RWPE2 (cell line): ENCODE results near the gene RSPH4A.
A peak's percentile ranks its signal among the peaks of the same experiment; 100 is the strongest.

Source experiments
- ATAC-seq: fragments of 200-7000 bp; cut with Tn5 transposase; 3 replicates; pipeline ENCODE4 v1.9.1; 2021; ENCODE audit warnings: low read depth
- DNase-seq: peaks from one replicate; pipeline ENCODE4 v3.0.0-alpha.2; 2020; ENCODE audit warnings: low spot score
- H3K27ac ChIP-seq: fragments of 450-650 bp; 2 replicates; pipeline ENCODE4 v1.5.1; 2017; ENCODE audit warnings: mild to moderate bottlenecking; ENCODE audit not compliant: poor library complexity, severe bottlenecking
- H3K27me3 ChIP-seq: fragments of 250-450 bp; sonication (Bioruptor Pico); 2 replicates; pipeline ENCODE4 v1.5.1; 2021; ENCODE audit warnings: mild to moderate bottlenecking, moderate library complexity; ENCODE audit not compliant: insufficient read depth, poor library complexity, severe bottlenecking
- H3K36me3 ChIP-seq: fragments of 250-450 bp; sonication (Bioruptor Pico); 2 replicates; pipeline ENCODE4 v1.5.1; 2020; ENCODE audit warnings: low read depth, mild to moderate bottlenecking, moderate library complexity
- H3K4me1 ChIP-seq: fragments of 250-450 bp; sonication (Bioruptor Pico); 2 replicates; pipeline ENCODE4 v1.5.1; 2021; ENCODE audit warnings: mild to moderate bottlenecking, moderate library complexity; ENCODE audit not compliant: insufficient read depth, poor library complexity, severe bottlenecking
- H3K4me3 ChIP-seq: fragments of 250-450 bp; sonication (Bioruptor Pico); 2 replicates; pipeline ENCODE4 v1.5.1; 2021; ENCODE audit warnings: mild to moderate bottlenecking, moderate library complexity; ENCODE audit not compliant: severe bottlenecking
- H3K9me3 ChIP-seq: fragments of 250-450 bp; sonication (Bioruptor Pico); 2 replicates; pipeline ENCODE4 v1.5.1; 2021; ENCODE audit warnings: mild to moderate bottlenecking, moderate library complexity; ENCODE audit not compliant: severe bottlenecking
- TF ChIP-seq, protein P1 (sequence below): fragments of 450-650 bp; IDR thresholded peaks from one replicate; pipeline ENCODE4 v1.5.1; 2017; ENCODE audit warnings: mild to moderate bottlenecking, moderate library complexity; ENCODE audit not compliant: poor library complexity, severe bottlenecking

RSPH4A gene

GRCh38 chr6:116579143-116579542, 37.1 kb upstream of the RSPH4A start:
- Histone ChIP-seq H3K4me1 (no peaks in the 10 kb centered on the region), H3K36me3 (peaks cover 81% of the 10 kb centered on the region), H3K27ac (no peak overlapping the region), H3K9me3 (no peaks in the 10 kb centered on the region), H3K4me3 (no peak overlapping the region), H3K27me3 (no peaks in the 10 kb centered on the region)
- no peak for ATAC-seq
- DNase-seq = no peak
- TF ChIP-seq, protein P1, sequence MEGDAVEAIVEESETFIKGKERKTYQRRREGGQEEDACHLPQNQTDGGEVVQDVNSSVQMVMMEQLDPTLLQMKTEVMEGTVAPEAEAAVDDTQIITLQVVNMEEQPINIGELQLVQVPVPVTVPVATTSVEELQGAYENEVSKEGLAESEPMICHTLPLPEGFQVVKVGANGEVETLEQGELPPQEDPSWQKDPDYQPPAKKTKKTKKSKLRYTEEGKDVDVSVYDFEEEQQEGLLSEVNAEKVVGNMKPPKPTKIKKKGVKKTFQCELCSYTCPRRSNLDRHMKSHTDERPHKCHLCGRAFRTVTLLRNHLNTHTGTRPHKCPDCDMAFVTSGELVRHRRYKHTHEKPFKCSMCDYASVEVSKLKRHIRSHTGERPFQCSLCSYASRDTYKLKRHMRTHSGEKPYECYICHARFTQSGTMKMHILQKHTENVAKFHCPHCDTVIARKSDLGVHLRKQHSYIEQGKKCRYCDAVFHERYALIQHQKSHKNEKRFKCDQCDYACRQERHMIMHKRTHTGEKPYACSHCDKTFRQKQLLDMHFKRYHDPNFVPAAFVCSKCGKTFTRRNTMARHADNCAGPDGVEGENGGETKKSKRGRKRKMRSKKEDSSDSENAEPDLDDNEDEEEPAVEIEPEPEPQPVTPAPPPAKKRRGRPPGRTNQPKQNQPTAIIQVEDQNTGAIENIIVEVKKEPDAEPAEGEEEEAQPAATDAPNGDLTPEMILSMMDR = no peak

DNA sequence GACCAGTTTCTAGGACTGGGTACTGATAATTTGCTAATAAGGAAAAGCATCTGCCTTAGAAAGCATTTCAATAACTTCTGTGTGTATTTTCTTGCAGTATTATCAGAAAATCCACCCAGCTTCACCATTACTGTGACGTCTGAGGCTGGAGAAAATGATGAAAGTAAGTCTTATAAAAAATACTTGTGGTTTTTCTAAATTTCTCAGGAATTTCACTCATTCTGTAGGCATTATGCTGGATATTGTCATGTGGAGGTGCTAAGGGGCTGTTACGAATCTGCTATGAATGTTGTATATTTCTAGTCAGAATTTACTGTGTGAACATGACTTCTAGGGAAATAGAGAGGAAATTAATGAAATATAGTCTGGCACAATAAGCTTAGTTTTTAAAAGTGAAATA, 36.1 kb upstream of the RSPH4A start:
- Histone ChIP-seq H3K27me3 (no peaks in the 10 kb centered on the region), H3K36me3 (peaks cover 84% of the 10 kb centered on the region), H3K4me1 (no peaks in the 10 kb centered on the region), H3K27ac (no peak overlapping the region), H3K9me3 (no peaks in the 10 kb centered on the region), H3K4me3 (no peak overlapping the region)
- TF ChIP-seq, protein P1 = no peak
- DNase-seq (no peak), ATAC-seq (no peak)

GRCh38 chr6:116586276-116586675, 30.0 kb upstream of the RSPH4A start:
- TF ChIP-seq, protein P1 = no peak
- ATAC-seq = 0 out of 3 replicates have a peak, but pooled peaks have one; percentile 31
- peaks cover 86% of the 10 kb centered on the region for H3K36me3 ChIP-seq
- no peak overlapping the region for H3K27ac ChIP-seq
- no peak for DNase-seq
- no peaks in the 10 kb centered on the region for H3K27me3 ChIP-seq
- H3K4me1 ChIP-seq = peaks cover 7% of the 10 kb centered on the region
- H3K4me3 ChIP-seq = no peak overlapping the region
- no peaks in the 10 kb centered on the region for H3K9me3 ChIP-seq

GRCh38 chr6:116586738-116587137, 29.5 kb upstream of the RSPH4A start:
- TF ChIP-seq, protein P1 = no peak
- ATAC-seq (no peak), DNase-seq (no peak)
- H3K4me3 ChIP-seq = no peak overlapping the region
- H3K27ac ChIP-seq = no peak overlapping the region
- peaks cover 7% of the 10 kb centered on the region for H3K4me1 ChIP-seq
- H3K9me3 ChIP-seq = no peaks in the 10 kb centered on the region
- peaks cover 86% of the 10 kb centered on the region for H3K36me3 ChIP-seq
- no peaks in the 10 kb centered on the region for H3K27me3 ChIP-seq

GRCh38 chr6:116595247-116595646, 21.0 kb upstream of the RSPH4A start:
- no peak overlapping the region for H3K27ac ChIP-seq
- ATAC-seq = no peak
- peaks cover 48% of the 10 kb centered on the region for H3K36me3 ChIP-seq
- H3K9me3 ChIP-seq = no peaks in the 10 kb centered on the region
- no peak overlapping the region for H3K4me3 ChIP-seq
- H3K27me3 ChIP-seq = no peaks in the 10 kb centered on the region
- DNase-seq = no peak
- TF ChIP-seq, protein P1 = no peak
- no peaks in the 10 kb centered on the region for H3K4me1 ChIP-seq
